H1 (cell line): ENCODE data around the gene MEI1. TPM values are rescaled to one million over a fixed set of nuclear protein-coding genes. Genes with fewer than 3 reads are reported as not detected.

Experiments used
- BACH1 ChIP-seq: IDR thresholded peaks from 2 replicates; pipeline ENCODE4 v1.6.1; 2012; ENCODE audit warnings: low read length, improper control_type of control experiment
- RFX5 ChIP-seq: IDR thresholded peaks from 2 replicates; pipeline ENCODE4 v1.6.1; 2011; ENCODE audit warnings: low read depth, low read length, improper control_type of control experiment, borderline replicate concordance
- RNF2 ChIP-seq: fragments of 200-900, 300-1000 bp; sonication (generic); IDR thresholded peaks from 2 replicates; pipeline ENCODE4 v1.7.1; 2016; ENCODE audit warnings: borderline replicate concordance, low read depth, mild to moderate bottlenecking, antibody characterized with exemption, low read length; ENCODE audit not compliant: poor library complexity, severe bottlenecking; ENCODE audit errors: missing control alignments
- polyA plus RNA-seq, 7 experiments: library from polyadenylated mRNA; depleted of rRNA in 3 of 7; stranded (reverse) in 5 of 7; unstranded in 2 of 7; fragments of >200 nt in 5 of 7; fragments of 200-250 nt in 2 of 7; gene quantifications; 1 replicate in 5 of 7; 2 replicates in 1 of 7; 4 replicates in 1 of 7; pipeline versions ENCODE4 v1.2.1 to v1.2.3, GENCODE V29; 2011 to 2013; ENCODE audit warnings: missing spikeins in 2 of 7, mixed read lengths in 2 of 7
- total RNA-seq: library from RNA; stranded (reverse); fragmentation: NEBNext Ultra II Directional; extraction: Animal tissue kit (Norgen Biotek cat#: 25700); gene quantifications from 2 replicates; pipeline ENCODE4 v1.2.1, GENCODE V29; 2021

The MEI1 gene
- total and polyA plus RNA-seq, 2 of the 8 experiments (the other 6 are each of a cell fraction or from before 2014, with no cell fraction given), result 0.27 to 0.54 TPM

- TF ChIP-seq RFX5 (no peak), RNF2 (no peak), BACH1 (no peak)
- TF ChIP-seq, all 59 proteins: peak for 0
Observed at GRCh38 chr22:41836551-41836950, 137.2 kb downstream of the MEI1 start (continued).
